HT-29 (cell line): ENCODE measurements around the gene FBXW11. TPM values are rescaled to one million over a fixed set of nuclear protein-coding genes. Genes with fewer than 3 reads are reported as not detected.
A peak's percentile ranks its signal among the peaks of the same experiment; 100 is the strongest.
"Not testable (repeated sequence)": the region's sequence is repeated elsewhere in the genome, so short reads cannot be mapped to it uniquely, and the experiment has no call there.

Source experiments
- DNase-seq: peaks from one replicate; pipeline ENCODE4 v3.0.0-alpha.2; 2015; ENCODE audit warnings: low spot score
- total RNA-seq: library from RNA; depleted of rRNA; stranded (reverse); fragments of >200 nt; shearing (Covaris generic); gene quantifications from 2 replicates; pipeline ENCODE4 v1.2.3, GENCODE V29; 2014

Gene FBXW11
- total RNA-seq, 1 experiment from 2014 or later: 30.4 TPM

DNA sequence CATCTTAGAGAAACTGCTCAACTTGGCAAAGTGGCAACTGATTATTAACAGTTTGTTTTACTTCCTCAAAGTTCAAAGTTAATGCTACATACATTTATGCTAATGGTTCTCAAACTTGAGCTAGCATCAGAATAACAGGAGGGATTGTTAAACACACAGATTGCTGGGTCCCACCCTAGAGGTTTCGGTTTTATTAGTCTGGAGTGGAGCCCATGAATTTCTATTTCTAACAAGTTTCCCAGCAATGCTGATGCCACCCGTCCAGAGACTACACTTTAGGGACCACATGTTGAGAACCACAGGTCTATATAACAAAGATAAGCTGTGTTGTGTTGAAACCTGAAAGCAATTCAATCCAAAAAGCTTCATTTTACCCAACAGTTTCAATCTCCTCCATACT is 95.3 kb downstream of the FBXW11 start:
- no peak for DNase-seq

DNA sequence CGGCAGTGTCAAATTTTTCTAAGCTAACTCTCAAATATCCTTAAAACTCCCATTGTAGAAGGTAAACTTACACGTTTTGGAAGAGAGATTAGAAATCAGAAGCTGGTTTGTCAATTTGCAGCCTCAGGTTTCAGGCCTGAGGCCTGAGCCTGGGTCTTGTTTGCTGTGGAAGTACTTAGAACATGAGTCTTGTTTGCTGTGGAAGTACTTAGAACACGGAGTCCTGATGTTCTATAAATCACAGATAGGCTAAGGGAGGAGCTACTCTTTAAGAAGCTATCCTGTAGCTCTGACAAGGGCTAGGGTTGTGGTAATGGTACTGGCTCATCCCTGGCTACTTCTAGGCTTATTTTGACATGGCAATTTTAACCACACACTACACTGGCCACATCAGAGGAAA is 97.8 kb downstream of the FBXW11 start:
- DNase-seq: no peak

DNA sequence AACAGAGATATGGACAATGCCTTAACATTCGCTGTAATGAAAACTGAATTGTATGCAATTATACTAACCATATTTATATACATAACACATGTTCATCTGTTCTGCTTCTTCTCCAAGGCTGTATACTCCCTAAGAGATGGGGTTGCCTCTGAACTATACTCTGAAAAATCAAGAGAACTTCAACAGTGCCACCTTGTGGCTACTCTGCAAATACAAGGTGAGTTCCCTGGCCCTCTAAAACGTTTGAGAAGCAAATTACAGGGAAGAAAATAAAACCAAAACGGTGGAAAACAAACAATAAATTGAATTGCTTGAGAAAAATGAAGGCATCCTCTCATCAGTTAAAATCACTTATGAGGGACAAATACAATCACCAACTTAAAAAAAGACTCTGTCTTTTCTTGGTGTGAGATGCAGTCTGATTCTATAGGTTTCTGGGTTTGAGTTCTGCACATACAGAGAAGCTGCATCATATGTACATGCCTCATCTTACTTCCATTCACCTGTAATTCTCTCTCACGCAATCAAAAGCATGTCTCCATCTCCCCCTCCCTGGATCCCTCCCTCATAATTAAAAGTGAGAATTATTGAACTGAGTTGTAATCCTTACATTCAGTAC is 98.6 kb downstream of the FBXW11 start:
- peak; percentile 78 for DNase-seq

DNA sequence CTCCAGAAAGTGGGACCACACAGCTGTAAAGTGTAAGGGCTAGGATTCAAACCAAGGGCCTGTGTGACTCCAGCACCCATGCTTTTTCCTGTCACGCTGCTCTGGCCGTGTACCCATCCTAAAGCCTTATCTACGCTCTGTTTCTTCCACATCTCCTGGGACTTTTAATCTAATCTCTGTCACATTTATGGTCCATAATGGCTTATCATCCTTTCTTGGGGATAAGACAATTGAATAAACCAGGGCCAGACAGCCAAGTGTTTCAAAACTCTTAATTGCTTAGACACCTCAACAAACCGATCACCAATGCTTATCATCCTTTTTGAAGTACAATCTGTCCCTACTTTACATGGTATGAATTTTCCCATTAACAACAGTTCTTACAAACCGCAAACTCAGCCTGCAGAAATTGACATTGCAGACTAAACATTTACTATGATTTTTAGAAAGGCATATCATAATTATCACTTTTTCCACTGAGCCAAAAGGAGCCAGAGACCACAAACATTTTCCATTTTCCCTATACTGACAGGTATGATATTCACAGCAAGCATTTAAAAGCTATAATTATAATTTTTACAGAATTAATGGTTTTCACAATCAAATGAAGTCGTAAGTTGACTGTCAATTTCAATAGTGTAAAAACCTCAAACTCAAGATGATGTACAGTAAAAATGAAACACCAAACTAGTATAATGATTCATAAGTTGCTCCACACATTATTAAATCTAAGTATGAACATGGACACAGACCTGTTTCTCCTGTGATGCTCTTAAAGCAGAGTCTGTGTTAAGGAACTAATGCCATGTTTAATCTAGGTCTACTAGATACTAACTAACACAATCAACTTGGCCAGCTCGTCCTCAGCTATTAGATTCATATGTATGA is 99.5 kb downstream of the FBXW11 start:
- DNase-seq: no peak

DNA sequence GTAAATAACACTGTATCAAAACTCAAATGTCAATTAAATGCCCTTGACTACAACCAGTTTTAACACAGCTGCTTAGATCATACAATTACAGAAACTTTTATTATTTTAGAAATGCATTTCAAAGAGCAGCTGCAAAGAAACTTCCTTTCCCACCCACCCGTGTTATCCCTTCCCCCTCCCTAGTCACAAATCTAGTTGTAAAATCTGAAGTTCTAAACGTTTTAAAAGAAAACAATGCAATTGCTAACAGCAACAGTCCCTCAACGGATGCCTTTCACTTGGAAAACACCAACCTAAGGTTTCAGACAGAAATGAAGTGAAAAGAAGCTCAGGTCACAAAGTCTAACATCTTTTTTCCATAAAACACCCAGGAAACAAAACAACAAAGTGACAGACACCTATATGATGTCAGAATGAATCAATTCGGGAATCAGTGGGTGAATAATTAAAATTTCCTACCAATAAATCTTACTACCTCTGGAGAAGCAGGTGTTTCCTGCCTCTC is 100.3 kb downstream of the FBXW11 start:
- no peak for DNase-seq

DNA sequence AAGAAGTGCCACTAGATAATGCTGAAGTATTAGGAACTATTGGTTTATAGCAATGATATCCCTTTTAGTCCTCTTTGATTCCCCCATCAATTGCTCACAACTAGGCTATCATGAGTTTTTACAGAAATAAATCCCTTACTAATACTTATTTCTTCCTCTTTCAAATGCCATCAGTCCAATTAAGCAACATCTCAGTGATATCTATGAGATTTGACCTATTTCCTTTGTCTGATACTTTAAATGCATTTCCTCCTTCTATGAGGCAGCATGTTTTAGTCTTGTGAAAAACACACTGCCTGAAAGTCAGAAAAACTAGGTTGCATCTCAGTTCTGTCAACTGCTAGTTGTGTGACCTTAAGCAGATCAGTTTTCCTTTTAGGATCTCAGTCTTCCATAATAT is 101.6 kb downstream of the FBXW11 start:
- DNase-seq: no peak

DNA sequence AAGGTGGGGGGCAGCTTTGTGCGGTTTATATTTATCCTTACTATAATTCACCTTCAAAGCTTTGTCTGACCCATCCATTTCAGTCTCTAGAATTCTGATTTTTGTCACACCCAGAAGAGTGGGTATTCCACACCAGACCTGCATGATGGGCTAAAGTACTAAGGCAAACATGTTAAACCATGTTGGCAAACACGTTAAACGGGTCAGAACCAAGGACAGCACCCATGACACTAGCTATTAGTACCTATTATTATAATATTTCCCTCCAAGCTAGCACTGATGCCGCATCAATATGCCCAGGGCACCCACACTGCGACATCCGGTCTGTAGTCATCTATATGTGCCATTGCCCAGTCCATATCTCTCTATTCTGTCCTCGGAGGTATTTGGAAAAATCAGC is 104.7 kb downstream of the FBXW11 start:
- no peak for DNase-seq

DNA sequence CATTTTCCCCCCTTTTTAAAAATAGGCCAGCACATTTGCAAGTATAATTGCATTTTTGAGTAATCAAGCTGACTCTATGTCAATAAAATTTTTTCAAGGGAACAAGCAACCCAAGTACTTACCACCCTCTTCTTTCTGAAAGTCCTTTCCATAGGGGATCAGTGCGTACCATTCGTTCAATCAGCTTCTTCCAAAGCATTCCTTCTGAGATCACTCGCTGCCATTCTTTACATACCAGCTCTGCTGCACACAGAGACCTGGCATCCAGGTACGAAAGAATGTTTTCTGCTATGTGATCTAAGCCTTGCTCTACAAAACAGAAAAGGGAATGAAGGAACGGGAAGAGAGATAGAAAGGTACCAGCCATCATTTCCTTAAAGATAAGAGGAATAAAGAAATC is 106.6 kb downstream of the FBXW11 start:
- DNase-seq: no peak

DNA sequence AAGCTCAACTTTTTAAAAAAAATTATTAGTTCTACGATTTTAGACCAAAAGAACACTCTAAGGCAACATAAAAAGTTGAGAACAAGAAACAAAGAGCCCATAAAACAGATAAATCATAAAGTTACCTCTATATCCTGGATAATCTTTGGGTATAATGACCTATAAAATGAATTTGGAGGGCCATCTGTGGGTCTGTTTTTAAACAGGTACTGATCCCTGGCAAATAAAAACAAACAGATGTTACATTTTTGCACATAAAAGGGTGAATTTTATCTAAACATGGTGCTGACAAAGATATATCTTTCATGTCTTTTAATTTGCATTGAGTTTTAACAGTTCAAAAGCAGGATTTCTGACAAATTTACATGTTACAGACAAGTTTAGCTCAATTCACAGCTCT is 107.6 kb downstream of the FBXW11 start:
- DNase-seq: no peak

DNA sequence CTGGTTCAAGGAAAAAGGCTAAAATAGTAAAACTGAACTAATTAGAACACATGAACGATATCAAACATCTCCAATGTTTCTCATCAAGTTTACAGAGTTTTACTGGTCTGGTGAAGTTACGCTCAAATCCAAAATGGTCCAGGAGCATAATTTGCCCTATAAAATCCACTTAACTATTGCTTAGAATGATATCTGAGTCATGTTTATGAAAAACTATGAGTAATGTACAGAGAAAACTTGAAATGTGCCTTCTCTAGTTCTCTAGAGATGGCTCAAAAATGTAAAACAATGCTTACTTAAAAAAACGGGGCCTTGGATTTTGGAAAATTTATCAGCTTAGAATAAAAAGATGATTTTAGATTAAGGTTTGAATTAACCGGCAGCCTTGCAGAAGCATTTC is 108.1 kb downstream of the FBXW11 start:
- no peak for DNase-seq

DNA sequence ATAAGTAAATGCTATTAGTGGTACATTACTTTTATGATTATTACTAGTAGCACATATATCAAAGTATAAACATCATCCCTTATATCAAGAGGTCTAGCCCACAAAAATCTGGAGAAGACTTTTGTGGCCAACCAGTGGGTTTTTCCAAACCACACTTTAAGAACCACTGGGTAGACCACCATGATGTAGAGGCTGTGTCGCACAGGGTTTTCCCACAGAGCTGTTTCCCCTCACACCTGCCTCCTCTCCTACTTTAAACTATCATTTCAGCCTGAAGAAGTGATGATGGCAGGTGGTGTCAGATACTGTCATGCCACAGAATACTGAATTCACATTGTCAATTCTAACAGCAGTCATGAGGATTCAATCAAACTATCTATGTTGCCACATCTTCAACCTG is 109.2 kb downstream of the FBXW11 start:
- DNase-seq: no peak

DNA sequence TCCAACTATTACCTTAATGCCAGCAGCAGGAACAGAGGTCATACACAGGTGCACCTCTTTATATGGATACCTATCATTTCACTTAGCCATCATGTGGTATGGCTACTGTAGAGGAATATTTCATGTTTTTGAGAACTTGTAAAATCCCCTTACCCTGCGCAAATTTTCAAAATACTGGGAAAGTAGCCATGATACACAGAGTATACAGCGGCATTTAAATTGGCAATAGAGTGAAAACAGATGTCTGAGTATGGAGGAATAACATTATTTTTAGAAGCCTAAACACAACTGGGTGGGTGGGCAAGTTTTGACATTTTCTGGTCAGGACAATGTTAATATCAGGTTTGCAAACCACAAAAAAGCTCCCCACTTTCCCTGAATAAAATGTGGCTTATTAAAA is 111.4 kb downstream of the FBXW11 start:
- no peak for DNase-seq

DNA sequence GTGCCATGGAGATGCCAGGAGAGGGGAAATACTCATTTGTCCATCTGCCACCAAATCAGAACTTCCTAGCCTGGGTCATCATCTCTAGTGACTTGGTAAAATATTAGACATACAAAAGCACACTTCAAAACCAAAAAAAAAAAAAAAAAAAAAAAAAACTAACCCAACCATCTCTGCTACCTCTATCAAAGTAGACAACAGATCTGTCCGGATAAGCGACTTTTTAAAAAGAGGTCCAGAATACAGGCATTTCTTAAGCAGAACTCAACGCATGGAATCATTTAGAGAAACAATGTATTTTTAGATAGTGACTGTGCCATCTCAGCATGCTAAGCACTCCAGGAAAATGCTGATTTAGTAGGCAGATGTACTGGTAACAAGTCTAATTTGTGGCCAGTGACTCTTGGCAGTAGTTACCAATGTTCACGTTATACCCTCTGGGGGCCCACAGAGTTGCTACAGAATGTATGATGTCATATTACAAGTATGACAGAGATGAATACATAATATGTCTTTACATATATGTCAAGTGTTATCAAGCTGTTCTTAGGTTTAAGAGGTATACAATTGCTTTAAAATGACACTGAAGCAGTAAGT is 113.0 kb downstream of the FBXW11 start:
- no peak for DNase-seq

DNA sequence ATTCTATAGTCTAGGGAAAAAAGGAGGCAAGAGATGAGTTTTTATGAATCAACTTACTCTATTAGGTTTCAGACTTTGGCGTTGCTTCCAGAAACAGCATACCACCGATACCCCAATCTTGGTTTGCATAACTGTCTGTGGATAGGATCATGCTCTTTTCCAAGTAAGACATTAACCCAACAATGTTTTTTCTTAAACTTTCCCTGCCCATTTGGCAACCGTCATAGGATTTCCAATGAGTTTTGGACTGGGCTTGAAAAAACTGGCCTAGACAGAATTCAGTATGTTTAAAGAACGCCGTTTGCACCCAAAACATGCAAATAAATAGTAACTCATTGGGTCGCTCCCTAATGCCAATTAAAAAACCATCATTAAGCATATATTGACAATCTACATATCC is 114.8 kb downstream of the FBXW11 start:
- no peak for DNase-seq

DNA sequence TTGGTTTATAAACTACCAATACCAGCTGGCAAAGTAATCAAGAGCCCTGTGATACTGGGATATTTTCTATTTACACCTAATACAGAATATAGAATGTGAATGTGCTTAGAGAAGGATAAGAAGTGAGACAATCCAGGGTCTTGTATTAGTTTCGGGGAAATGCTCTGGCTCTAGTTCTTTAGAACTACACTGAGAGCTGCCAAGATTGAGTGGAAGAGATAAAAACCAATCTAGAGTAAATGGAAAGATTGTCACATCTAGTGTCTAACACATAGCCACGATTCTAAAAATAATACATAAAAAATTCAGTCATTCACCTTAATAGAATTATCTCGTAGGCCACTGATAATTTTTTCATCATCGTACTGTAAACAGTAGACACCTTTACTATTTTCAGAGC is 115.3 kb downstream of the FBXW11 start:
- no peak for DNase-seq

DNA sequence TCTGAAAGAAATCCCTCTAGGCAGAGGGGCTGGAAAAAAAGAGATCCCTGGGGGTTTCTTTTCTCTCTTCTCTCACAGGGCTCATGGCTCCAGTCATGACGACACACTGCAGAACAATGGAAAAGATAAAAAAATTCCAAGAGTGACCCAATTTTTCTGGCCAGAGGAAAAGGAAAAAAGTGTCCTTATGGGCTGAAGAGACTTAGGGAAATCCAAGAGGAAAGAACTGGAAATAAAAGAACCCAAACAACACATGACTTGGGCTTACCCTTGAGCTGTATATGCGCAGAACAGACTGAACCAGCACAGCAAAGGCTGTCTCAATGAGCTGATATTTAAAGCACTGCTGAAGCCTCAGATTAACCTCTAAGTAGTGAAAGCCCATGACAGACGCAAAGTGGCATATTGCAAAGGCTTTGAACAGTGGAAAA is 118.4 kb downstream of the FBXW11 start:
- no peak for DNase-seq

DNA sequence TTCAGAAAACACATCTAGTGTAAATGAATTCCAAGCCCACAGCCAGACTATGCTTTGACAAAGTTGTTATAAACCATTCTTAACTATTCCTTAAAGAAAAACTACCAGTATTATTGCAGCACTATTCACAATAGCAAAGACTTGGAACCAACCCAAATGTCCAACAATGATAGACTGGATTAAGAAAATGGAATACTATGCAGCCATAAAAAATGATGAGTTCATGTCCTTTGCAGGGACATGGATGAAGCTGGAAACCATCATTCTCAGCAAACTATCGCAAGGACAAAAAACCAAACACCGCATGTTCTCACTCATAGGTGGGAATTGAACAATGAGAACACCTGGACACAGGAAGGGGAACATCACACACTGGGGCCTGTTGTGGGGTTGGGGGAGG is 120.4 kb downstream of the FBXW11 start:
- not testable (repeated sequence) for DNase-seq

DNA sequence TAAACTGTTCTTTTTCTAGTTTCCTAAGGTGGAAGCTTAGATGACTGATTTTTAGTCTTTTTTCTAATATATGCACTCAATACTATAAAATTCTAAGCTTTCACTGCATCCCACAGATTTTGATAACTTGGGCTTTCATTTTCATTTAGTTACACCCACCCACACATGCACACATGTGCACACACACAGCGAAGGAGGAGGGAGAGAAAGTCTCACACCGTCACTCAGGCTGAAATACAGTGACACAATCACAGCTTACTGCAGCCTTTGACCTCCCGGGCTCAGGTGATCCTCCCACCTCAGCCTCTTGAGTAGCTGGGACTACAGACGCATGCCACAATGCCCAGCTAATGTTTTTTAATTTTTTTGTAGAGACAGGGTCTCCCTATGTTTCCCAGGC is 124.3 kb downstream of the FBXW11 start:
- no peak for DNase-seq

DNA sequence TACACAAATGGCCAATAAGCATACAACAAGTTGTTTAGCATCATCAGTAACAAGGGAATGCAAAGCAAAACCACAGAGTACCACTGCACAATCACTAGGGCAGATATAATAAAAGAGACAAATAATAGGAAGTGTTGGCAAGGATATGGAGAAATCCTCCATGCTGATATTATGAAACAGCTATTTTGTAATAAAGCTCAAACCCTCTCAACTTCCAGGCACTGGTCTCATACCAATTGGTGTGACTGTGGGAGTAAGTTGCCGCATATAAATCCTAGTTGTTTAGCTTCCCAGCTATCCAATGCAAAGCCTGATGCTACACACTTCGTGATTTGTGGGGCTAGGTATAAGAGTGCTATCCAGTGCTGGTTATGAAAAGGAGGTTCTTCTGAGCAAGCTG is 132.2 kb downstream of the FBXW11 start:
- DNase-seq: no peak

DNA sequence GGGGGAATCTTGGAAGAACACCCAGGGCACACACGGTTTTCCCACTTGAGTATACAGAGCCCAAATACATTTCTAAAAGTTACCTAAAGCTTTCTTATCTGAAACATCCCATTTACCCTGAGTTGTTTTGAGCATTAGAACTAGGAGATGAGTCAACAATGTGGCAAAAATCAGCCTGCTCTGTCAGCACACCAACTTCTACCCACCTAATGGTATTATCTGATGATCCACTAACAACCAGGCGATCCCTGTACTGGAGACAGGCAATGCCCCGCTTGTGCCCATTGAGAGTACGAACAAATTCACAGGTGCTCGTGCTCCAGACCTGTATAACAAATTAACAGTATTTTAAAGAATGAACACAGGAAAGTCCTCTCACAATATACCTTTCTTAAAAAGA is 133.8 kb downstream of the FBXW11 start:
- no peak for DNase-seq

DNA sequence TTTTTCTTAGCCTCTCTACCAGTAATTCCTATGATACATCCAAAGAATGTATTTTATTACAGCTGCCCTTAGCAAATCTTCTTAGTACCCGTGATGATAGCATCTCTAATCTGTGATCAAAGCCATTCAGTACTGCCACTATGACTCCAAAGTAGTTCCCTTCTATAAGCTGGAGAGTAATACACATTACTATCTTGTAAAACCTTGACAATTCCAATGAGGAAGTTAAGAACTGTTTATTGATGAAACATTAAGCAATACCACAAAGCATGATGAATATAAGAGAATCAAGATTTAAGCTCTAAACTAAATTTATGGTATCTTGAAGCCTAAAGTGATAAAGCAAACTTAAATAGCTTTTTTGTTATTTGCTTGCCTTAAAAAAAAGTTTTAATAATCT is 134.7 kb downstream of the FBXW11 start:
- DNase-seq: no peak

DNA sequence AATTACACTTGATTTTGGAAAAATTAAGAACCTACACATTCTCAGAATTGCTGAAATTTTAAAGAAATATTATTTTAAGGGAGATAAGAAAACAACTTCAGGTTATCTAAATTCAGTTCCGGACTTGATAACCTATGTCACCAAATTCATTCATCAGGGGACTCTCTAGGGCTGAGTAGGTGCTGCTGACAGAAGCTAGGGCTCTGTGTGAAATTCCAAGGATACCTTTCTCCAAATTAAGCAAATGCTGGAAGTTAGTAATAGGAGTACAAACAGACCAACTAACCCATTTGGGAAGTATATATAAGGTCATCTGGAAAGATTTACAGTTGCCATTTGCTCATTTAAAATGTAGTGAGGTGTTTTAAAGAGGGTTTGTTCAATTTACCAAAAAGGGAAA is 136.5 kb downstream of the FBXW11 start:
- DNase-seq: no peak

DNA sequence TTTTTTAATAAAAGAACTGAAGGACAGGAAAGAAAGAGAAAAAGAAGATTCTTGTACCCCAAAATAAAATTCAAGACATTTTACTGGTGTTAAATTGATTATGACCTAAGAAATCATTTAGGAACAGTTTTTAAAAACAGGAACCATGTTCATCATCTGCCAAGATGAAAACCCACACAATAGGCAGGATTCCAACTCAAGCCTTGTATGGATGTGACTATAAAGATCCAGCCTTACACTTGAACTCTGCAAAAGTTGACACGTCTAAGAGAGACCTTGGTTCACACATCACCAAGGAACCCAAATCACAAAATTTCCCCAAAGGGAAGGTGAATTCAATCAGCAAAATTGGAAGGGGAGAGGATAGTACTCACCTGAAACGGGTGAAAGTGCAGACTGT is 138.2 kb downstream of the FBXW11 start:
- DNase-seq: no peak
